Mesothelial cell of epicardium (in vitro differentiated cells): ENCODE results near the gene SMOC2. TPM values are rescaled to one million over a fixed set of nuclear protein-coding genes. Genes with fewer than 3 reads are reported as not detected.

Experiments used
- DNase-seq, 2 experiments: peaks; one replicate each; pipeline ENCODE4 v3.0.0; 2021; ENCODE audit warnings: low spot score in 2 of 2; ENCODE audit not compliant: unreplicated experiment in 2 of 2
- H3K27ac Mint-ChIP-seq: 2 replicates; pipeline ENCODE4 v1.8.0; 2021; ENCODE audit warnings: mixed read lengths
- H3K27me3 Mint-ChIP-seq: 2 replicates; pipeline ENCODE4 v1.8.0; 2021; ENCODE audit warnings: low read depth, mixed read lengths
- H3K36me3 Mint-ChIP-seq: 2 replicates; pipeline ENCODE4 v1.8.0; 2021; ENCODE audit warnings: mixed read lengths
- H3K4me1 Mint-ChIP-seq: 2 replicates; pipeline ENCODE4 v1.8.0; 2021; ENCODE audit warnings: mixed read lengths
- H3K4me3 Mint-ChIP-seq: 2 replicates; pipeline ENCODE4 v1.8.0; 2021; ENCODE audit warnings: mild to moderate bottlenecking, moderate library complexity, mixed read lengths
- H3K9me3 Mint-ChIP-seq: 2 replicates; pipeline ENCODE4 v1.8.0; 2021; ENCODE audit warnings: mixed read lengths
- total RNA-seq: library from RNA; stranded (reverse); gene quantifications from 3 replicates; pipeline ENCODE4 v1.2.1, GENCODE V29; 2021
- TF ChIP-seq, protein P1 (sequence below): fragments of 200-600 bp; sonication (generic); IDR thresholded peaks from one replicate; pipeline ENCODE4 v1.5.0; 2021; ENCODE audit warnings: antibody characterized with exemption; ENCODE audit not compliant: unreplicated experiment

The SMOC2 gene
- total RNA-seq, 1 donor from 2014 or later = 4.4 TPM

DNA sequence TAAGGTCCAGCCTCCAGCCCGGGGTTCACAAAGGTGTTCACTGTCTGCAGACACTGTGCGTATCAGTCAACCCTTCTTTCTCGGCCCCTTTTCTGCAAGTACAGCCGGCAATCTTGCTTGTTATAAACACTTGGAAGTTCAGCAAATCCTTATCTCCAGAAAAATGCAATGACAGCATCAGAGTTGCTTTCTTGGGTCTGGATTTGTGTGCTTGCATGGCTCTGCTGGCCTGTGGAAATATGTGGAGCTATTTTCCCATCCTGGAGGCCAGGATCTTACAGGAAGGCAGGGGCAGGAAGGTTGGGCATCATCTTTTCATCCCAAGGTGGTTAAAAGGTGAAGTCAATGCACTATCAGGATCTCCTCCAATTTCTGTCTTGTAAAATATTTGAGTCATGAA, 100.3 kb downstream of the SMOC2 start:
- no peak for DNase-seq
- no peak overlapping the region for H3K4me3 Mint-ChIP-seq

DNA sequence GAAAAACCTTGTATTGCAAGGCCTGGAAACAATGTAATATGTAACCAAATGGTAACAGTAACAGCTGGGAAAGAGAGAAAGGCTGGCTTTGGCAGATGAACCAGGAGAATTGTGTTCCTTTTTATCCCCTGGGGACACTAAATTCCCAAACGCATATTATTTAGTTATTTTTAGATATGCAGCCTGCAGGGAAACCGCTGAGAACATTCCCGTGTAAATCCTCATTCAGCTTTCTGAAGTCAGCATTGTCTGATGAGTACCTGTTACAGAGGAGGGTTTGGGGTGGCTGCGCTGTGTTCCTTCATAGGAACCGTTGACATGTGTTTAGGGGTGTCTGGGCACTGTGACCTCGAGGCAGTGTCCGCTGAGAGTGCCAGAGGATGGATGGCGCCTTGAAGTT, 101.3 kb downstream of the SMOC2 start:
- Mint-ChIP-seq H3K27ac (no peak overlapping the region), H3K36me3 (no peaks in the 10 kb centered on the region), H3K9me3 (no peaks in the 10 kb centered on the region), H3K4me3 (no peak overlapping the region), H3K27me3 (no peaks in the 10 kb centered on the region), H3K4me1 (peaks cover 16% of the 10 kb centered on the region)
- DNase-seq = no peak
- TF ChIP-seq, protein P1, sequence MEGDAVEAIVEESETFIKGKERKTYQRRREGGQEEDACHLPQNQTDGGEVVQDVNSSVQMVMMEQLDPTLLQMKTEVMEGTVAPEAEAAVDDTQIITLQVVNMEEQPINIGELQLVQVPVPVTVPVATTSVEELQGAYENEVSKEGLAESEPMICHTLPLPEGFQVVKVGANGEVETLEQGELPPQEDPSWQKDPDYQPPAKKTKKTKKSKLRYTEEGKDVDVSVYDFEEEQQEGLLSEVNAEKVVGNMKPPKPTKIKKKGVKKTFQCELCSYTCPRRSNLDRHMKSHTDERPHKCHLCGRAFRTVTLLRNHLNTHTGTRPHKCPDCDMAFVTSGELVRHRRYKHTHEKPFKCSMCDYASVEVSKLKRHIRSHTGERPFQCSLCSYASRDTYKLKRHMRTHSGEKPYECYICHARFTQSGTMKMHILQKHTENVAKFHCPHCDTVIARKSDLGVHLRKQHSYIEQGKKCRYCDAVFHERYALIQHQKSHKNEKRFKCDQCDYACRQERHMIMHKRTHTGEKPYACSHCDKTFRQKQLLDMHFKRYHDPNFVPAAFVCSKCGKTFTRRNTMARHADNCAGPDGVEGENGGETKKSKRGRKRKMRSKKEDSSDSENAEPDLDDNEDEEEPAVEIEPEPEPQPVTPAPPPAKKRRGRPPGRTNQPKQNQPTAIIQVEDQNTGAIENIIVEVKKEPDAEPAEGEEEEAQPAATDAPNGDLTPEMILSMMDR = no peak

More for the DNA sequence above, 100.3 kb downstream of the SMOC2 start:
- Mint-ChIP-seq H3K4me1 (peaks cover 16% of the 10 kb centered on the region), H3K36me3 (no peaks in the 10 kb centered on the region), H3K27me3 (no peaks in the 10 kb centered on the region), H3K9me3 (no peaks in the 10 kb centered on the region), H3K27ac (peak overlapping the region; percentile 81)
- TF ChIP-seq, protein P1 = no peak

DNA sequence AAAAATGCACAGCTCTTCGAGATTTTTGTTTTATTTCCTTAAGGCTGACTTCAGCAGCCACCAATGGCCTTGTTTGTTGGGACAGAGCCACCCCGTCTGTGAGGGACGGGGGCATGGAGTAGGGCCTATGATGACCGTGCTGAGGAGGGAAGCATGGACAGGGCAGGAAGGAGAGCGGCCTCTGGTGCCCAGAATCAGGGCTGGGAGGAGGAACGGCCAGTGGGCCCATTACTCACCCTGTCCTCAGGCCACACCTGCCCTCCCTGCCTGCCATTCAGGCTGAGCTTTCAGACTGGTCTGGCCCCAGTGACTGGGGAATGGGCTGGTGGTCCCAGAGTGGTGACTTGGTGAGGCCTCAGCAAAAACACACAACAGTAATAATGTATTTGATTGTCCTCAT, 104.4 kb downstream of the SMOC2 start:
- H3K4me3 Mint-ChIP-seq = no peak overlapping the region
- no peaks in the 10 kb centered on the region for H3K9me3 Mint-ChIP-seq
- H3K27ac Mint-ChIP-seq = no peak overlapping the region
- H3K36me3 Mint-ChIP-seq = no peaks in the 10 kb centered on the region
- H3K27me3 Mint-ChIP-seq = no peaks in the 10 kb centered on the region
- TF ChIP-seq, protein P1 = no peak
- peaks cover 18% of the 10 kb centered on the region for H3K4me1 Mint-ChIP-seq
- DNase-seq = no peak

DNA sequence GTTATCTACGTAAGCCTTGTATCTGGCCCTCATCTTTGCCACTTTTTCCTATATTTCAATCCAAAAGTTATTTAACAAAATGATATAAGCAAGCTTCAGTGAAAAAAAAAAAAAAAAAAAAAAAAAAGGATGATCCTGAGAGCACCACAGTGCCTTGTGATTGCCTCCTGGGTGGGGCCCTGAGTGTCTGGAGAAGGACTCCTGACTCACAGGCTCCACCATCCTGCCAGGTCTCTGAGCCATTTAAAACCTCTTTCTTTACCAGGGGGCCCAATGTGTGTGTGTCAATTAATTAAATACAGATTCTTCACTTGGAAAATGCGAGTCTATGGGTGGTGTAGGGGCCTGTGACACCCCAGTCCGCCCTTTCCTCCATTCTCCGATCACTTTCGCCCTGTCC, 105.2 kb downstream of the SMOC2 start:
- TF ChIP-seq, protein P1 = no peak
- Mint-ChIP-seq H3K27ac (no peak overlapping the region), H3K4me3 (no peak overlapping the region), H3K9me3 (no peaks in the 10 kb centered on the region), H3K27me3 (no peaks in the 10 kb centered on the region), H3K4me1 (peaks cover 14% of the 10 kb centered on the region), H3K36me3 (no peaks in the 10 kb centered on the region)
- DNase-seq = no peak

DNA sequence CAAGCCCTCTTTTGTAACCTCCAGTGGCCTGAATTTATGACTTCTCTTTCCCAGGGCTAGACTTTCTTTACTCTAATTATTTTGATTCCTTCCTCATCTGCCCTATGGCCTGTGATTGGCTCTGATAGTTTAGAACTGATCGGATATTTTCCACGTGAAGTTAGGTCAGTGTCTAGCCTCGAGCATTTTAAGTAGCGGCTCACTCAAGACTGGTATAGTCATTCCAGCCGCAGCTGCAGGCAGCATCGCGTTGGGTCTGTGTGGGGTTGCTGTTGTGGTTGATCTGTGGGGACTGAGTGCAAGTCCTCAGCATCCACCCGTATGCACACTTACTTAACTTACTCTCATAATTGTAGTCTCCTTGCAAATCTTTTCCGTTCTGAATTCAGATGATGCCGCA, 105.7 kb downstream of the SMOC2 start:
- H3K4me1 Mint-ChIP-seq = peaks cover 8% of the 10 kb centered on the region
- no peaks in the 10 kb centered on the region for H3K36me3 Mint-ChIP-seq
- no peaks in the 10 kb centered on the region for H3K27me3 Mint-ChIP-seq
- TF ChIP-seq, protein P1 = no peak
- no peak for DNase-seq
- no peak overlapping the region for H3K4me3 Mint-ChIP-seq
- no peak overlapping the region for H3K27ac Mint-ChIP-seq
- H3K9me3 Mint-ChIP-seq = no peaks in the 10 kb centered on the region

DNA sequence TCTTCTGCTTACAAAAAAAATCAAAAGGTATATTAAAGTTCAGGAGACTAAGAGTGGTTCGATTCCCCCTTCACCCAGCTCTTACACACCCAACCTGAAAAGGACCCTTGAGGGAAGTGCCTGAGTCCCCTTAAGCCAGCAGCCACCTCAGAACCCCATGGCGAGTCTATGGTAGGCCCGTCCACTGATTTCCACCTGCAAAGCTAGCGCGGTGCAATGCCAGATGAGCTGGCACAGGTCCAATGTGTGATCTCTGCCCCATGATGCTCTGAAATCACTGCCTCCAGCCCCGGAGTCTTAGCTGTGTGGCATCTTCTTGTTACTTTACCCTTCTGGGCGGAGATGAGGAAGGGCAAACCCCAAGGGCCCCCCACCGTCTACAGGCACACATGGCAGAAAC, 109.3 kb downstream of the SMOC2 start:
- no peaks in the 10 kb centered on the region for H3K36me3 Mint-ChIP-seq
- H3K27ac Mint-ChIP-seq = no peak overlapping the region
- H3K4me1 Mint-ChIP-seq = peaks cover 5% of the 10 kb centered on the region
- H3K27me3 Mint-ChIP-seq = no peaks in the 10 kb centered on the region
- no peaks in the 10 kb centered on the region for H3K9me3 Mint-ChIP-seq
- TF ChIP-seq, protein P1 = no peak
- no peak for DNase-seq
- H3K4me3 Mint-ChIP-seq = no peak overlapping the region
